Neutrophil (primary cell): ENCODE data around the gene RNF144A.

Experiments used
- H3K27ac ChIP-seq: fragments of 200-600 bp; sonication (generic); 2 replicates; pipeline ENCODE4 v1.5.1; 2016; ENCODE audit warnings: mild to moderate bottlenecking, moderate library complexity
- H3K27me3 ChIP-seq: fragments of 200-600 bp; sonication (generic); 2 replicates; pipeline ENCODE4 v1.6.0; 2016; ENCODE audit warnings: mild to moderate bottlenecking
- H3K36me3 ChIP-seq: fragments of 200-600 bp; sonication (generic); 2 replicates; pipeline ENCODE4 v1.5.1; 2017
- H3K4me1 ChIP-seq, 2 experiments: fragments of 200-600 bp in 1 of 2; sonication (generic) in 1 of 2; 1 replicate in 1 of 2; 2 replicates in 1 of 2; pipeline versions ENCODE4 v1.5.1 to v1.6.1; 2013 to 2016; ENCODE audit warnings: low read depth in 1 of 2, low read length in 1 of 2, mild to moderate bottlenecking in 1 of 2, moderate library complexity in 1 of 2; ENCODE audit not compliant: control insufficient read depth in 1 of 2, insufficient read depth in 1 of 2
- H3K4me3 ChIP-seq, 2 experiments: fragments of 200-600 bp in 1 of 2; sonication (generic) in 1 of 2; 1 replicate in 1 of 2; 2 replicates in 1 of 2; pipeline ENCODE4 v1.5.1; 2013 to 2016; ENCODE audit warnings: low read depth in 1 of 2, low read length in 1 of 2, mild to moderate bottlenecking in 1 of 2, moderate library complexity in 1 of 2
- H3K9me3 ChIP-seq: fragments of 200-600 bp; sonication (generic); 2 replicates; pipeline ENCODE4 v1.5.1; 2016
- CTCF ChIP-seq: fragments of 200-600 bp; sonication (generic); IDR thresholded peaks from 2 replicates; pipeline ENCODE4 v1.5.1; 2016; ENCODE audit warnings: antibody characterized with exemption

RNF144A gene

GRCh38 chr2:7016601-7017211, 99.5 kb downstream of the RNF144A start:
- no peak for TF ChIP-seq CTCF
- Histone ChIP-seq H3K27me3 (no peaks in the 10 kb centered on the region), H3K4me3 (no peak overlapping the region), H3K27ac (no peak overlapping the region), H3K36me3 (peaks cover 36% of the 10 kb centered on the region), H3K9me3 (no peaks in the 10 kb centered on the region), H3K4me1 (peaks cover 11 to 20% of the 10 kb centered on the region in 2 experiments)

GRCh38 chr2:7017671-7018281, 100.6 kb downstream of the RNF144A start:
- no peak overlapping the region for H3K4me3 ChIP-seq
- TF ChIP-seq CTCF, result no peak
- H3K27ac ChIP-seq, result no peak overlapping the region
- no peaks in the 10 kb centered on the region for H3K27me3 ChIP-seq
- peaks cover 11 to 20% of the 10 kb centered on the region in 2 experiments for H3K4me1 ChIP-seq
- peaks cover 46% of the 10 kb centered on the region for H3K36me3 ChIP-seq
- H3K9me3 ChIP-seq, result no peaks in the 10 kb centered on the region

- Histone ChIP-seq H3K27ac (no peak overlapping the region), H3K36me3 (peaks cover 51% of the 10 kb centered on the region)
Measured at GRCh38 chr2:7018282-7018701, 101.1 kb downstream of the RNF144A start.

GRCh38 chr2:7018767-7019166, 101.6 kb downstream of the RNF144A start:
- no peak overlapping the region for H3K27ac ChIP-seq
- H3K4me3 ChIP-seq, result no peak overlapping the region
- H3K27me3 ChIP-seq, result no peaks in the 10 kb centered on the region
- H3K9me3 ChIP-seq, result no peaks in the 10 kb centered on the region
- peaks cover 11 to 18% of the 10 kb centered on the region in 2 experiments for H3K4me1 ChIP-seq
- peaks cover 56% of the 10 kb centered on the region for H3K36me3 ChIP-seq
- TF ChIP-seq CTCF, result no peak

More at GRCh38 chr2:7018282-7018701, 101.1 kb downstream of the RNF144A start:
- no peaks in the 10 kb centered on the region for H3K27me3 ChIP-seq
- H3K9me3 ChIP-seq, result no peaks in the 10 kb centered on the region
- peaks cover 11 to 20% of the 10 kb centered on the region in 2 experiments for H3K4me1 ChIP-seq
- no peak for TF ChIP-seq CTCF
- H3K4me3 ChIP-seq, result no peak overlapping the region

GRCh38 chr2:7019191-7019590, 102.0 kb downstream of the RNF144A start:
- H3K27ac ChIP-seq, result no peak overlapping the region
- peaks cover 57% of the 10 kb centered on the region for H3K36me3 ChIP-seq
- no peak for TF ChIP-seq CTCF

More at GRCh38 chr2:7019191-7019590, 102.0 kb downstream of the RNF144A start:
- Histone ChIP-seq H3K9me3 (no peaks in the 10 kb centered on the region), H3K27me3 (no peaks in the 10 kb centered on the region), H3K4me1 (peaks cover 11 to 14% of the 10 kb centered on the region in 2 experiments), H3K4me3 (no peak overlapping the region)
